ENCODE measurements around the gene IL1RAPL2.

Gene IL1RAPL2

DNA sequence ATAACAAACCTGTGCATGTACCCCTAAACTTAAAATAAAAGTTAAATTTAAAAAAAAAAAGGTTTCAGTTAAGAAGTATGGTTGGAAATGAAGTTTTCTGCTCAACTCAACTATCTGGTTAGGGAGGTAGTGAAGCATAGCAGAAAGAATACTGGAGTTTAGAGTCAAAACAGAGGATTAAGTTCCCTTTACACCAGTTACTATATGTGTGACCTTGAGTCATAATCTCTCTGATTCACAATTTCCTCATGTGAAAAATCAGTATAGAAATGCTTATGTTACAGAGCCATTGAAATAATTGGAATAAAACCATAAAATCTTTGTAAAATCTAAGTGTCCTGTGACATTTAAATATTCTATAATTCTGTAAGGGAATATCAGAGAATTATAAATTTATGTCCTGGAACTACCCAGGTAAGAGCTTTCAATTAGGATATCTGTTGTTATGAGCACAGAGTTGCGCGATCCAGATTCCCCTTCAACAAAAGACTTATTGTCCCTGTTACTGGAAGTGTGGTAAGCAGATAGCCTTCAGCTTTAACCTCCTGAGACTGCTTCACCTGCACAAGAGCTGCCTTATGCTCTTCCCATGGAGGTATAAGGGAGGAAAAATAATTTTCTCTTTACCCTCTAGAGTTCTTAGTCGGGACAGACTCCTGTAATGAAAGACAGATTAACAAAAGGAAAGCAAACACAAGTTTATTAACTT is 1052.5 kb downstream of the IL1RAPL2 start:
- TF ChIP-seq TCF4 (CRISPR knock-in tag; IDR thresholded peaks at IDR 0.05; ENCODE audit: borderline replicate concordance) (no peak), ZFP3 (CRISPR knock-in tag; IDR thresholded peaks at IDR 0.05) (no peak), ISL1 (CRISPR knock-in tag; IDR thresholded peaks at IDR 0.05) (no peak), BACH2 (CRISPR knock-in tag; IDR thresholded peaks at IDR 0.05; ENCODE audit: borderline replicate concordance) (no peak), ZC3H10 (CRISPR knock-in tag; IDR thresholded peaks at IDR 0.05) (no peak), GLIS3 (CRISPR knock-in tag; IDR thresholded peaks at IDR 0.05) (no peak), ZNF70 (CRISPR knock-in tag; IDR thresholded peaks at IDR 0.05) (no peak), TOX (CRISPR knock-in tag; IDR thresholded peaks at IDR 0.05; ENCODE audit: borderline replicate concordance) (no peak), ZFP30 (CRISPR knock-in tag; IDR thresholded peaks at IDR 0.05) (no peak), CSDC2 (CRISPR knock-in tag; IDR thresholded peaks at IDR 0.05) (no peak), ESRRG (CRISPR knock-in tag; IDR thresholded peaks at IDR 0.05) (no peak), ZNF565 (CRISPR knock-in tag; conservative IDR thresholded peaks at IDR 0.05; ENCODE audit: low read depth) (no peak), SNAI2 (CRISPR knock-in tag; IDR thresholded peaks at IDR 0.05) (no peak), ZNF8 (CRISPR knock-in tag; IDR thresholded peaks at IDR 0.05) (no peak)
- TF ChIP-seq, protein P1, sequence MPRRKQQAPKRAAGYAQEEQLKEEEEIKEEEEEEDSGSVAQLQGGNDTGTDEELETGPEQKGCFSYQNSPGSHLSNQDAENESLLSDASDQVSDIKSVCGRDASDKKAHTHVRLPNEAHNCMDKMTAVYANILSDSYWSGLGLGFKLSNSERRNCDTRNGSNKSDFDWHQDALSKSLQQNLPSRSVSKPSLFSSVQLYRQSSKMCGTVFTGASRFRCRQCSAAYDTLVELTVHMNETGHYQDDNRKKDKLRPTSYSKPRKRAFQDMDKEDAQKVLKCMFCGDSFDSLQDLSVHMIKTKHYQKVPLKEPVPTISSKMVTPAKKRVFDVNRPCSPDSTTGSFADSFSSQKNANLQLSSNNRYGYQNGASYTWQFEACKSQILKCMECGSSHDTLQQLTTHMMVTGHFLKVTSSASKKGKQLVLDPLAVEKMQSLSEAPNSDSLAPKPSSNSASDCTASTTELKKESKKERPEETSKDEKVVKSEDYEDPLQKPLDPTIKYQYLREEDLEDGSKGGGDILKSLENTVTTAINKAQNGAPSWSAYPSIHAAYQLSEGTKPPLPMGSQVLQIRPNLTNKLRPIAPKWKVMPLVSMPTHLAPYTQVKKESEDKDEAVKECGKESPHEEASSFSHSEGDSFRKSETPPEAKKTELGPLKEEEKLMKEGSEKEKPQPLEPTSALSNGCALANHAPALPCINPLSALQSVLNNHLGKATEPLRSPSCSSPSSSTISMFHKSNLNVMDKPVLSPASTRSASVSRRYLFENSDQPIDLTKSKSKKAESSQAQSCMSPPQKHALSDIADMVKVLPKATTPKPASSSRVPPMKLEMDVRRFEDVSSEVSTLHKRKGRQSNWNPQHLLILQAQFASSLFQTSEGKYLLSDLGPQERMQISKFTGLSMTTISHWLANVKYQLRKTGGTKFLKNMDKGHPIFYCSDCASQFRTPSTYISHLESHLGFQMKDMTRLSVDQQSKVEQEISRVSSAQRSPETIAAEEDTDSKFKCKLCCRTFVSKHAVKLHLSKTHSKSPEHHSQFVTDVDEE (CRISPR knock-in tag; IDR thresholded peaks at IDR 0.05) = no peak
- TF ChIP-seq, protein P2, sequence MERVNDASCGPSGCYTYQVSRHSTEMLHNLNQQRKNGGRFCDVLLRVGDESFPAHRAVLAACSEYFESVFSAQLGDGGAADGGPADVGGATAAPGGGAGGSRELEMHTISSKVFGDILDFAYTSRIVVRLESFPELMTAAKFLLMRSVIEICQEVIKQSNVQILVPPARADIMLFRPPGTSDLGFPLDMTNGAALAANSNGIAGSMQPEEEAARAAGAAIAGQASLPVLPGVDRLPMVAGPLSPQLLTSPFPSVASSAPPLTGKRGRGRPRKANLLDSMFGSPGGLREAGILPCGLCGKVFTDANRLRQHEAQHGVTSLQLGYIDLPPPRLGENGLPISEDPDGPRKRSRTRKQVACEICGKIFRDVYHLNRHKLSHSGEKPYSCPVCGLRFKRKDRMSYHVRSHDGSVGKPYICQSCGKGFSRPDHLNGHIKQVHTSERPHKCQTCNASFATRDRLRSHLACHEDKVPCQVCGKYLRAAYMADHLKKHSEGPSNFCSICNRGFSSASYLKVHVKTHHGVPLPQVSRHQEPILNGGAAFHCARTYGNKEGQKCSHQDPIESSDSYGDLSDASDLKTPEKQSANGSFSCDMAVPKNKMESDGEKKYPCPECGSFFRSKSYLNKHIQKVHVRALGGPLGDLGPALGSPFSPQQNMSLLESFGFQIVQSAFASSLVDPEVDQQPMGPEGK (CRISPR knock-in tag; IDR thresholded peaks at IDR 0.05; ENCODE audit: borderline replicate concordance) = no peak
- TF ChIP-seq, protein P3, sequence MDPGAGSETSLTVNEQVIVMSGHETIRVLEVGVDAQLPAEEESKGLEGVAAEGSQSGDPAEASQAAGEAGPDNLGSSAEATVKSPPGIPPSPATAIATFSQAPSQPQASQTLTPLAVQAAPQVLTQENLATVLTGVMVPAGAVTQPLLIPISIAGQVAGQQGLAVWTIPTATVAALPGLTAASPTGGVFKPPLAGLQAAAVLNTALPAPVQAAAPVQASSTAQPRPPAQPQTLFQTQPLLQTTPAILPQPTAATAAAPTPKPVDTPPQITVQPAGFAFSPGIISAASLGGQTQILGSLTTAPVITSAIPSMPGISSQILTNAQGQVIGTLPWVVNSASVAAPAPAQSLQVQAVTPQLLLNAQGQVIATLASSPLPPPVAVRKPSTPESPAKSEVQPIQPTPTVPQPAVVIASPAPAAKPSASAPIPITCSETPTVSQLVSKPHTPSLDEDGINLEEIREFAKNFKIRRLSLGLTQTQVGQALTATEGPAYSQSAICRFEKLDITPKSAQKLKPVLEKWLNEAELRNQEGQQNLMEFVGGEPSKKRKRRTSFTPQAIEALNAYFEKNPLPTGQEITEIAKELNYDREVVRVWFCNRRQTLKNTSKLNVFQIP (CRISPR knock-in tag; IDR thresholded peaks at IDR 0.05; ENCODE audit: borderline replicate concordance, low read depth) = no peak
- TF ChIP-seq, protein P4, sequence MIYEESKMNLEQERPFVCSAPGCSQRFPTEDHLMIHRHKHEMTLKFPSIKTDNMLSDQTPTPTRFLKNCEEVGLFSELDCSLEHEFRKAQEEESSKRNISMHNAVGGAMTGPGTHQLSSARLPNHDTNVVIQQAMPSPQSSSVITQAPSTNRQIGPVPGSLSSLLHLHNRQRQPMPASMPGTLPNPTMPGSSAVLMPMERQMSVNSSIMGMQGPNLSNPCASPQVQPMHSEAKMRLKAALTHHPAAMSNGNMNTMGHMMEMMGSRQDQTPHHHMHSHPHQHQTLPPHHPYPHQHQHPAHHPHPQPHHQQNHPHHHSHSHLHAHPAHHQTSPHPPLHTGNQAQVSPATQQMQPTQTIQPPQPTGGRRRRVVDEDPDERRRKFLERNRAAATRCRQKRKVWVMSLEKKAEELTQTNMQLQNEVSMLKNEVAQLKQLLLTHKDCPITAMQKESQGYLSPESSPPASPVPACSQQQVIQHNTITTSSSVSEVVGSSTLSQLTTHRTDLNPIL (CRISPR knock-in tag; IDR thresholded peaks at IDR 0.05; ENCODE audit: low read depth) = no peak
- no peak for ATAC-seq

DNA sequence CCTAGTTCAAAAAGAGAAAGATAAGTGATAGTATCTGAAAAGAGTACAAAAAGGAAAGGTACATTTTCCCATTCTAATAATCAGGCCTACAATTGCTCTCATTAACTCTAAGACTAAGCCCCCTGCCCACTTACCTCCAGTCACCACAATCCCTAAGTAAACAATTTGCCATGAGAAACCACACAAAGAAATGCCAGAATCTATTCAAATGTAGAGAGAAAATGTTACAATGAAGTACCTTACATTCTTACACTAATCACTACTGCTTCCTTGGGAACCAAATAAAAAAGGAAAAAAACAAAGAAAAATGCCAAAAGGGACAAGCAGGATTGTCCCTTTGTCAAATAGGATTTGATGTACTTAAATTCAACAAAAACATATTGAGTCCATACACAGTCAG is 1068.2 kb downstream of the IL1RAPL2 start:
- no peak for TF ChIP-seq ZNF565 (CRISPR knock-in tag; conservative IDR thresholded peaks at IDR 0.05; ENCODE audit: low read depth)
- no peak for TF ChIP-seq SNAI2 (CRISPR knock-in tag; IDR thresholded peaks at IDR 0.05)
- no peak for TF ChIP-seq ZC3H10 (CRISPR knock-in tag; IDR thresholded peaks at IDR 0.05)
- TF ChIP-seq ZNF8 (CRISPR knock-in tag; IDR thresholded peaks at IDR 0.05) = no peak
- TF ChIP-seq RARB (CRISPR knock-in tag; IDR thresholded peaks at IDR 0.05) = no peak
- TF ChIP-seq TOX (CRISPR knock-in tag; IDR thresholded peaks at IDR 0.05; ENCODE audit: borderline replicate concordance) = no peak
- TF ChIP-seq, protein P3 (CRISPR knock-in tag; IDR thresholded peaks at IDR 0.05; ENCODE audit: borderline replicate concordance, low read depth) = no peak
- TF ChIP-seq, protein P5, sequence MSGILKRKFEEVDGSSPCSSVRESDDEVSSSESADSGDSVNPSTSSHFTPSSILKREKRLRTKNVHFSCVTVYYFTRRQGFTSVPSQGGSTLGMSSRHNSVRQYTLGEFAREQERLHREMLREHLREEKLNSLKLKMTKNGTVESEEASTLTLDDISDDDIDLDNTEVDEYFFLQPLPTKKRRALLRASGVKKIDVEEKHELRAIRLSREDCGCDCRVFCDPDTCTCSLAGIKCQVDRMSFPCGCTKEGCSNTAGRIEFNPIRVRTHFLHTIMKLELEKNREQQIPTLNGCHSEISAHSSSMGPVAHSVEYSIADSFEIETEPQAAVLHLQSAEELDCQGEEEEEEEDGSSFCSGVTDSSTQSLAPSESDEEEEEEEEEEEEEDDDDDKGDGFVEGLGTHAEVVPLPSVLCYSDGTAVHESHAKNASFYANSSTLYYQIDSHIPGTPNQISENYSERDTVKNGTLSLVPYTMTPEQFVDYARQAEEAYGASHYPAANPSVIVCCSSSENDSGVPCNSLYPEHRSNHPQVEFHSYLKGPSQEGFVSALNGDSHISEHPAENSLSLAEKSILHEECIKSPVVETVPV (CRISPR knock-in tag; IDR thresholded peaks at IDR 0.05) = no peak
- TF ChIP-seq ZFP30 (CRISPR knock-in tag; IDR thresholded peaks at IDR 0.05) = no peak
- TF ChIP-seq ZNF70 (CRISPR knock-in tag; IDR thresholded peaks at IDR 0.05) = no peak
- no peak for TF ChIP-seq ARNTL (CRISPR knock-in tag; IDR thresholded peaks at IDR 0.05; ENCODE audit: borderline replicate concordance, low read depth)
- TF ChIP-seq, protein P1 (CRISPR knock-in tag; IDR thresholded peaks at IDR 0.05) = no peak
- TF ChIP-seq TCF4 (CRISPR knock-in tag; IDR thresholded peaks at IDR 0.05; ENCODE audit: borderline replicate concordance) = no peak
- TF ChIP-seq, protein P4 (CRISPR knock-in tag; IDR thresholded peaks at IDR 0.05; ENCODE audit: low read depth) = no peak
- ATAC-seq = no peak
